Measurements from ENCODE around the gene KIAA0232.

Gene KIAA0232

GRCh38 chr4:6782147-6782845 is at the start of gene KIAA0232:
TSS of gene KIAA0232 (plus strand) at chr4:6782727. CDS start at chr4:6824454, 41,727 bp downstream.
- FAIRE-seq, result no peak
- peak; percentile 74 for DNase-seq (ENCODE audit: low spot score)

- DNase-seq (ENCODE audit: low spot score) (no peak), FAIRE-seq (no peak)
These were observed 49.0 kb upstream of the KIAA0232 start for GRCh38 chr4:6733358-6734164.

- FAIRE-seq, result no peak
- DNase-seq (ENCODE audit: low spot score), result no peak
These were observed 48.3 kb upstream of the KIAA0232 start for GRCh38 chr4:6734165-6734786.

- no peak for FAIRE-seq
- DNase-seq (ENCODE audit: low spot score), result no peak
These were observed 42.6 kb upstream of the KIAA0232 start for GRCh38 chr4:6739920-6740319.

- DNase-seq (ENCODE audit: low spot score) (no peak), FAIRE-seq (no peak)
These were observed 42.2 kb upstream of the KIAA0232 start for GRCh38 chr4:6740347-6740746.

GRCh38 chr4:6742507-6742906 is 40.0 kb upstream of the KIAA0232 start:
- no peak for FAIRE-seq
- DNase-seq (ENCODE audit: low spot score), result no peak

GRCh38 chr4:6742989-6743388 is 39.5 kb upstream of the KIAA0232 start:
- DNase-seq (ENCODE audit: low spot score) (no peak), FAIRE-seq (no peak)

- FAIRE-seq (no peak), DNase-seq (ENCODE audit: low spot score) (no peak)
These were observed 35.7 kb upstream of the KIAA0232 start for GRCh38 chr4:6746721-6747293.

- DNase-seq (ENCODE audit: low spot score) (no peak), FAIRE-seq (no peak)
These were observed 35.1 kb upstream of the KIAA0232 start for GRCh38 chr4:6747294-6748051.

- DNase-seq (ENCODE audit: low spot score), result no peak
- FAIRE-seq, result no peak
These were observed 34.2 kb upstream of the KIAA0232 start for GRCh38 chr4:6748286-6748685.

- peak; percentile 89 for FAIRE-seq
- peak; percentile 90 for DNase-seq (ENCODE audit: low spot score)
These were observed 33.0 kb upstream of the KIAA0232 start for GRCh38 chr4:6749340-6750171.

- FAIRE-seq, result no peak
These were observed 32.0 kb upstream of the KIAA0232 start for GRCh38 chr4:6750286-6751221.

GRCh38 chr4:6751611-6752485 is 30.7 kb upstream of the KIAA0232 start:
- FAIRE-seq (no peak), DNase-seq (ENCODE audit: low spot score) (no peak)

More at GRCh38 chr4:6750286-6751221, 32.0 kb upstream of the KIAA0232 start:
- DNase-seq (ENCODE audit: low spot score), result no peak

GRCh38 chr4:6752486-6752829 is 30.1 kb upstream of the KIAA0232 start:
- DNase-seq (ENCODE audit: low spot score) (no peak), FAIRE-seq (no peak)

- DNase-seq (ENCODE audit: low spot score) (no peak), FAIRE-seq (no peak)
These were observed 29.4 kb upstream of the KIAA0232 start for GRCh38 chr4:6753103-6753560.

- no peak for DNase-seq (ENCODE audit: low spot score)
- FAIRE-seq, result no peak
These were observed 28.6 kb upstream of the KIAA0232 start for GRCh38 chr4:6753891-6754290.

GRCh38 chr4:6754481-6755087 is 27.9 kb upstream of the KIAA0232 start:
- no peak for DNase-seq (ENCODE audit: low spot score)
- FAIRE-seq, result no peak

Measured in RCC 7860 (cell line).